H1 (cell line): ENCODE results near the gene ZFAND3.
A peak's percentile ranks its signal among the peaks of the same experiment; 100 is the strongest.

Source experiments
- ATF3 ChIP-seq: IDR thresholded peaks from 2 replicates; pipeline ENCODE4 v1.6.1; 2011; ENCODE audit warnings: low read depth, mild to moderate bottlenecking, low read length; ENCODE audit not compliant: insufficient read depth
- CBX8 ChIP-seq: fragments of 300-800, 300-1000 bp; sonication (generic); IDR thresholded peaks from 2 replicates; pipeline ENCODE4 v1.7.1; 2016; ENCODE audit warnings: low read depth, low read length, borderline replicate concordance
- CTCF ChIP-seq, 3 experiments: IDR thresholded peaks; 1 replicate in 2 of 3; 2 replicates in 1 of 3; pipeline versions ENCODE4 v1.5.1 to v1.6.1; 2011; ENCODE audit warnings: low read length in 3 of 3, mild to moderate bottlenecking in 3 of 3, inconsistent platforms in 2 of 3, low read depth in 1 of 3, moderate library complexity in 1 of 3; ENCODE audit not compliant: insufficient read depth in 1 of 3; ENCODE audit errors: control extremely low read depth in 1 of 3
- EP300 ChIP-seq, 2 experiments: IDR thresholded peaks; 1 replicate in 1 of 2; 2 replicates in 1 of 2; pipeline ENCODE4 v1.6.1; 2011 to 2012; ENCODE audit warnings: low read depth in 2 of 2, low read length in 2 of 2, mild to moderate bottlenecking in 2 of 2, borderline replicate concordance in 1 of 2, inconsistent platforms in 1 of 2, moderate library complexity in 1 of 2
- GTF2F1 ChIP-seq: IDR thresholded peaks from 2 replicates; pipeline ENCODE4 v1.6.1; 2012; ENCODE audit warnings: low read depth, low read length, improper control_type of control experiment, borderline replicate concordance
- JUN ChIP-seq: IDR thresholded peaks from 2 replicates; pipeline ENCODE4 v1.6.1; 2011; ENCODE audit warnings: low read depth, mild to moderate bottlenecking, improper control_type of control experiment, low read length
- KDM5A ChIP-seq: fragments of 200-600 bp; IDR thresholded peaks from 2 replicates; pipeline ENCODE4 v1.7.1; 2012; ENCODE audit warnings: mild to moderate bottlenecking, low read length, inconsistent platforms, mixed read lengths
- PHF8 ChIP-seq: fragments of 200-600 bp; sonication (generic); conservative IDR thresholded peaks from 2 replicates; pipeline ENCODE4 v1.7.1; 2012; ENCODE audit warnings: low read depth, mild to moderate bottlenecking, inconsistent platforms, low read length, moderate library complexity
- RAD21 ChIP-seq, 2 experiments: IDR thresholded peaks in 1 of 2; conservative IDR thresholded peaks in 1 of 2; 2 replicates each; pipeline ENCODE4 v1.6.1; 2011; ENCODE audit warnings: low read depth in 2 of 2, low read length in 2 of 2, improper control_type of control experiment in 1 of 2, inconsistent platforms in 1 of 2, mild to moderate bottlenecking in 1 of 2, moderate library complexity in 1 of 2
- SP1 ChIP-seq: IDR thresholded peaks from 2 replicates; pipeline ENCODE4 v1.6.1; 2011; ENCODE audit warnings: low read depth, low read length
- TAF1 ChIP-seq: IDR thresholded peaks from 2 replicates; pipeline ENCODE4 v1.6.1; 2011; ENCODE audit warnings: mild to moderate bottlenecking, low read depth, low read length
- TF ChIP-seq, protein P1 (sequence below): IDR thresholded peaks from 2 replicates; pipeline ENCODE4 v1.6.1; 2012; ENCODE audit warnings: inconsistent platforms

DNA sequence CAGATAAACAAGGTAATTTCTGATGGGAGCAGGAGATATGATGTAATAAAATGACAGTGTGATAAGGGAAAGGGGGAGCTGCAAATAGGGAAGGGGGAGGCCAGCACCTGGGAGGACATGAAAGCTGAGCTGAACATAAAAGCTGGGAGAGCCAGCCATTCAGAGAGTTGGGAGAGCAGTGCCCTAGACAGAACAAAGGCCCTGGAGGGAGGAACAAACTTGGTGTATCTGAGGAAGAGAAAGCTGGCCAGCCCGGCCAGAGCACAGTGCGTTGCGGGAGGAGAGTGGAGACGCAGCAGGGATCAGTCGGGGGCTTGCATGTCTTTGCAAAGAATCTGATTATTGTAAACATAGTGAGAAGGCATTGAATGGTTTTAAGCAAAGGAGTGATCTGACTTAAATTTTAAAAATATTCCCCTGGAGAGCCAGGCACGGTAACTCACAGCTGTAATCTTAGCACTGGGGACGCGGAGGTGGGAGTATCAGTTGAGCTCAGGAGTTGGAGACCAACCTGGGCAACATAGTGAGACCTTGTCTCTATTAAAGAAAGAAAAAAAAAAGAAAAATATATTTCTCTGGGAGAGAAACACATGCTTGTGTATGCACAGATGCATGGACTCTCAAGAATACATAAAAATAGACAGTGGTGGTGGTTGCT lies 318.2 kb downstream of the ZFAND3 start:
- TF ChIP-seq PHF8, result no peak
- TF ChIP-seq CTCF (IDR thresholded peaks at IDR 0.05; ENCODE audit: control extremely low read depth in 1 of 3, insufficient read depth in 1 of 3, low read depth in 1 of 3, low read length in 3 of 3), result no peak
- TF ChIP-seq EP300 (IDR thresholded peaks at IDR 0.05; ENCODE audit: borderline replicate concordance in 1 of 2, low read depth in 2 of 2, low read length in 2 of 2), result no peak
- TF ChIP-seq RAD21 (IDR thresholded peaks at IDR 0.05 in 1 of 2, conservative IDR thresholded peaks at IDR 0.05 in 1 of 2; ENCODE audit: low read depth in 2 of 2, low read length in 2 of 2), result no peak
- no peak for TF ChIP-seq ATF3
- no peak for TF ChIP-seq KDM5A
- TF ChIP-seq TAF1, result 0 out of 2 replicates have a peak, but pooled peaks have one; percentile 40
- 0 out of 2 replicates have a peak, but pooled peaks have one; percentile 5 for TF ChIP-seq SP1
- TF ChIP-seq CBX8, result no peak
- no peak for TF ChIP-seq GTF2F1
- no peak for TF ChIP-seq JUN
- TF ChIP-seq, protein P1, sequence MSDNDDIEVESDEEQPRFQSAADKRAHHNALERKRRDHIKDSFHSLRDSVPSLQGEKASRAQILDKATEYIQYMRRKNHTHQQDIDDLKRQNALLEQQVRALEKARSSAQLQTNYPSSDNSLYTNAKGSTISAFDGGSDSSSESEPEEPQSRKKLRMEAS, result no peak
